Activated naive CD4-positive, alpha-beta T cell treated with anti-CD3 and anti-CD28 coated beads, Interleukin-2, amount 10 ng/mL, durations not matched to agents 7 days and 5 days (primary cell): Measurements from ENCODE around the gene CCL4L2.
"Not testable (repeated sequence)": the region's sequence is repeated elsewhere in the genome, so short reads cannot be mapped to it uniquely, and the experiment has no call there.

Source experiments
- CTCF ChIA-PET: fragments of 350-600 bp; sonication (Branson Sonifier 250); formaldehyde crosslinking; loops from one replicate; lab custom pipeline; 2021; ENCODE audit warnings: antibody characterized with exemption; lab: Charles Lee
- DNase-seq: peaks from one replicate; pipeline ENCODE4 v3.0.0-alpha.2; 2020
- H3K27ac Mint-ChIP-seq: one replicate; pipeline ENCODE4 v1.8.0; 2021; ENCODE audit warnings: mild to moderate bottlenecking, moderate library complexity, mixed read lengths
- H3K27me3 Mint-ChIP-seq: one replicate; pipeline ENCODE4 v1.8.0; 2021; ENCODE audit warnings: mild to moderate bottlenecking, mixed read lengths
- H3K36me3 Mint-ChIP-seq: one replicate; pipeline ENCODE4 v1.8.0; 2021; ENCODE audit warnings: mixed read lengths
- H3K4me1 Mint-ChIP-seq: one replicate; pipeline ENCODE4 v1.8.0; 2021; ENCODE audit warnings: mixed read lengths
- H3K4me3 Mint-ChIP-seq: one replicate; pipeline ENCODE4 v1.8.0; 2021; ENCODE audit warnings: mild to moderate bottlenecking, moderate library complexity, mixed read lengths
- H3K9me3 Mint-ChIP-seq: one replicate; pipeline ENCODE4 v1.8.0; 2021; ENCODE audit warnings: mixed read lengths

CCL4L2 gene

GRCh38 chr17:36210439-36211211, at the start of gene CCL4L2:
CCL4L2 (plus strand) TSS chr17:36211063.
- H3K4me3 Mint-ChIP-seq, H3K36me3 Mint-ChIP-seq, DNase-seq, H3K9me3 Mint-ChIP-seq, CTCF ChIA-PET, H3K4me1 Mint-ChIP-seq, H3K27ac Mint-ChIP-seq: not testable (repeated sequence)
- peaks cover 38% of the 10 kb centered on the region for H3K27me3 Mint-ChIP-seq

GRCh38 chr17:36168836-36169235, 42.0 kb upstream of the CCL4L2 start:
- H3K36me3 Mint-ChIP-seq, H3K4me1 Mint-ChIP-seq, CTCF ChIA-PET, H3K27ac Mint-ChIP-seq, H3K4me3 Mint-ChIP-seq, DNase-seq, H3K27me3 Mint-ChIP-seq, H3K9me3 Mint-ChIP-seq: not testable (repeated sequence)

- peaks cover 15% of the 10 kb centered on the region for H3K27me3 Mint-ChIP-seq
- DNase-seq, H3K9me3 Mint-ChIP-seq, H3K4me3 Mint-ChIP-seq, CTCF ChIA-PET, H3K27ac Mint-ChIP-seq, H3K4me1 Mint-ChIP-seq, H3K36me3 Mint-ChIP-seq: not testable (repeated sequence)
These were observed 34.3 kb upstream of the CCL4L2 start, which contains the start of gene TBC1D3B for GRCh38 chr17:36176536-36176935. TBC1D3B (minus strand) TSS chr17:36176636; CDS start chr17:36175050, 1,586 bp downstream.

GRCh38 chr17:36181446-36182175, 29.3 kb upstream of the CCL4L2 start:
- H3K36me3 Mint-ChIP-seq, H3K9me3 Mint-ChIP-seq, H3K4me3 Mint-ChIP-seq, DNase-seq, H3K27ac Mint-ChIP-seq, H3K4me1 Mint-ChIP-seq, CTCF ChIA-PET: not testable (repeated sequence)
- peaks cover 60% of the 10 kb centered on the region for H3K27me3 Mint-ChIP-seq

- Mint-ChIP-seq H3K27me3 (peaks cover 66% of the 10 kb centered on the region), H3K4me3 (no peak overlapping the region), H3K36me3 (no peaks in the 10 kb centered on the region), H3K9me3 (no peaks in the 10 kb centered on the region), H3K4me1 (no peaks in the 10 kb centered on the region), H3K27ac (no peak overlapping the region)
- CTCF ChIA-PET, result no interaction called here
- peak; percentile 20 for DNase-seq
These were observed 28.5 kb upstream of the CCL4L2 start for GRCh38 chr17:36182176-36183000.

DNA sequence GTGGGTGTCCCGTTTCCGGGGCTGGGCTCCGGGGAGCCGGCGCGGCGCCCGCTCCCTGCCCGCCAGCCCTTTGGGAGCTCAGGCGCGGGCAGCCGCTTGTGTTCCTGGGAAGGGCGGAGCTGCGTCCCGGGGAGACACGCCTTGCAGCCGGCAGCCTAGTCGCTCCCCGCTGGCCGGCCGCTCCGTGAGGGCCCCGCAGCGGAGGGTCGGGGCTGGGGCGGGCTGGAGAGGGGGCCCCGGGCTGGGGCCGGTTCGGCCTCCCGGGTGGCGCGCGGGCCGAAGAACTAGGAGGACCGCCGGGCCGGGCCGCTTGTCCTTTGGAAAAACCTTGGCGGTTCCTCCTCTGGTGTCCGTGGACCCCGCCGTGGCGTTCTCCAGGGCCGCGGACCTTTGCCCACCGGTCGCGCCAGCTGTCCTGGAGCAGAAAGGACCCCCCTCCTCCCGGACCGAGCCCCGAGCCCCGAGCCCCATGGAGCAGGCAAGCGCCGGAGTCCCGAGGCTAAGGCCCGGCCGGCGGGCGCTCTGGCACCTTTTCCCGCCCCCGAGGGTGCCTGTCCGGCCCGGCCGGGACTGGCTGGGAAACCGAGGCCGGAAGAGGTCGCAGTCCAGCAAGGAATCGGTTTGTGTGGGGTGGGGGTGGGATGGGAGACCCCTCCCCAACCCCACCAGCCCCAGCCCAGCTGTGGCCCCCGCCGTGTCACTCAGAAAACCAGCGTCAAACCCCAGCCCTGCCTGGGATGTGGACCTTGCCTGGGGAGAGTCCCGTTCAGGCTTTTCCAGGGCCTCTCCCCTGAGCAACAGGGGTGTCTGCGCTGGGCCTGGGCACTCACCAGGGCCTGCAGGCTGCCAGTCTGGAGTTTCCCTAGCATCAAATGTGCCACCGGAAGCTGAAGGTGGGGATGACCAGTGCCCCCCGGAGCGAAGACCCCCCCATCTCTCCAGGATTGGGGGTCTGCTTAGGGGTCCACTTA, 27.6 kb upstream of the CCL4L2 start:
- peaks cover 75% of the 10 kb centered on the region for H3K27me3 Mint-ChIP-seq
- DNase-seq, result no peak
- CTCF ChIA-PET, result interaction anchor here (1.1 kb wide), 1 partner anchor 12 kb away, joined by 3 read pairs; no protein-coding TSS in a partner anchor
- H3K4me3 Mint-ChIP-seq, result no peak overlapping the region
- no peak overlapping the region for H3K27ac Mint-ChIP-seq
- H3K4me1 Mint-ChIP-seq, result no peaks in the 10 kb centered on the region
- no peaks in the 10 kb centered on the region for H3K36me3 Mint-ChIP-seq
- no peaks in the 10 kb centered on the region for H3K9me3 Mint-ChIP-seq

GRCh38 chr17:36184023-36184765, 26.7 kb upstream of the CCL4L2 start:
- no peaks in the 10 kb centered on the region for H3K36me3 Mint-ChIP-seq
- CTCF ChIA-PET, result interaction anchor here (1.1 kb wide), 1 partner anchor 11 kb away, joined by 3 read pairs; no protein-coding TSS in a partner anchor
- peaks cover 82% of the 10 kb centered on the region for H3K27me3 Mint-ChIP-seq
- H3K4me3 Mint-ChIP-seq, result no peak overlapping the region
- no peak overlapping the region for H3K27ac Mint-ChIP-seq
- no peak for DNase-seq
- H3K4me1 Mint-ChIP-seq, result no peaks in the 10 kb centered on the region
- H3K9me3 Mint-ChIP-seq, result no peaks in the 10 kb centered on the region

DNA sequence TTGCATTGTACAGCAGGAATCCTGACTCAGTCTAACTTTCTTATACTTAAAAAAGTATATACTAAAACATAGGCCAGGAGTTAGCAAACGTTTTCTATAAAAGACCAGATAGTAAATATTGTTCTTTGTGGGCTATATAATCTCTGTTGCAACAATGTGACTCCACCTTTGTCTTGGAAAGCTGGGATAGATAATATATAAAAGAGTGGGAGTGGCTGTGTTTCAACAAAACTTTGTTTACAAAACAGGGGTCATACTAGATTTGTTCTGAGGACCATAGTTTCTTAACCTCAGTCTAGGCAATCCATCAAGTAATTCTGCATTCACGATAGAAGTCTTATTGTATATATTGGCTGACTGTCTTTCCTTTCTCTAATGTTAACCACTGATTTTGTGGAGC, 25.4 kb upstream of the CCL4L2 start:
- H3K4me1 Mint-ChIP-seq, result no peaks in the 10 kb centered on the region

GRCh38 chr17:36186810-36187763, 23.8 kb upstream of the CCL4L2 start:
- H3K36me3 Mint-ChIP-seq, H3K9me3 Mint-ChIP-seq, CTCF ChIA-PET, H3K27ac Mint-ChIP-seq, DNase-seq, H3K4me1 Mint-ChIP-seq, H3K4me3 Mint-ChIP-seq: not testable (repeated sequence)
- H3K27me3 Mint-ChIP-seq, result peaks cover 75% of the 10 kb centered on the region

More for the DNA sequence above, 25.4 kb upstream of the CCL4L2 start:
- no peak overlapping the region for H3K4me3 Mint-ChIP-seq
- no peaks in the 10 kb centered on the region for H3K36me3 Mint-ChIP-seq
- no peaks in the 10 kb centered on the region for H3K9me3 Mint-ChIP-seq
- H3K27ac Mint-ChIP-seq, result no peak overlapping the region
- CTCF ChIA-PET, result interaction anchor here (1.2 kb wide), 1 partner anchor 42 kb away, joined by 3 read pairs; no protein-coding TSS in a partner anchor
- no peak for DNase-seq
- peaks cover 77% of the 10 kb centered on the region for H3K27me3 Mint-ChIP-seq

GRCh38 chr17:36187943-36188665, 22.8 kb upstream of the CCL4L2 start:
- H3K9me3 Mint-ChIP-seq, H3K4me3 Mint-ChIP-seq, H3K4me1 Mint-ChIP-seq, DNase-seq, H3K27ac Mint-ChIP-seq, CTCF ChIA-PET, H3K36me3 Mint-ChIP-seq: not testable (repeated sequence)
- peaks cover 70% of the 10 kb centered on the region for H3K27me3 Mint-ChIP-seq

DNA sequence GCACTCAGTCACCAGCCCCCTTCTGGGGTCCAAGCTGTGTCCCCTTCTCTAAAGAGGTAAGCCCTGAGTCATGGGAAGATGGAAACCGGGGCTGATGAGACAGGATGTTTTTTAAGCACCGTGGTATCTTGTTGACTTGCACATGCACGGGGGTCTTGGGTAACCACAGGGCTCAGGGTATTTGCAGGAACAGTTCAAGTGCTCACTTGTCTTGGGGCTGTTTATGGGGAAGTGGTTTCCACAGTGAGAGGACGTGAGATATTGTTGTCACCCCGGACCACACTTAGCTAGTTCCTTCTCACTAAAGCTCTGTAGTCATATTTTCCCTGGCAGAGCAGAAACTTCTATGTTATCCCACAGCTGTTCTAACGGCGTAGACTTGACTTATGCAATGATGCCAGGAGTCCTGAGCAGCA, 22.0 kb upstream of the CCL4L2 start:
- Mint-ChIP-seq H3K27ac (no peak overlapping the region), H3K36me3 (no peaks in the 10 kb centered on the region), H3K27me3 (peaks cover 62% of the 10 kb centered on the region), H3K4me1 (peaks cover 2% of the 10 kb centered on the region), H3K9me3 (no peaks in the 10 kb centered on the region), H3K4me3 (no peak overlapping the region)
- no peak for DNase-seq
- CTCF ChIA-PET, result no interaction called here
